ENCODE measurements around the gene COA7. TPM values are rescaled to one million over a fixed set of nuclear protein-coding genes. Genes with fewer than 3 reads are reported as not detected.
A peak's percentile ranks its signal among the peaks of the same experiment; 100 is the strongest.

The COA7 gene
- total RNA-seq, 4 donors from 2014 or later = 2.2 to 12.7 (median 9.1) TPM

DNA sequence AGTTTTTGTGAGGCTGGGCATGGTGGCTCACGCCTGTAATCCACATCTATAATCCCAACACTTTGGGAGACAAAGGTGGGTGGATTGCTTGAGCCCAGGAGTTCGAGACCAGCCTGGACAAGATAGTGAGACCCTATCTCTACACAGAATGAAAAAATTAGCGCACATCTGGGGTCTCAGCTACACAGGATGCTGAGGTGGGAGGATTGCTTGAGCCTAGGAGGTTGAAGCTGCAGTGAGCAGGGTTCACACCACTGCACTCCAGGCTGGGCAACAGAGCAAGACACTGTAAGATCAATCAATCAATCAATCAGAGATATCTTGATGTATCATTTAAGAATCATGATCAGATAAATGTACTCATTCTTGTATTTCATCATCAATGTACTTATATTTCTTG is 35.2 kb upstream of the COA7 start:
- DNase-seq = no peak
- intact Hi-C loops (cut with DNase I; ENCODE audit: low total_unique reads) (no loop called here), in situ Hi-C loops (cut with MboI; ENCODE audit: low pct_ligation_motif_present in 1 of 4, low pct_unique_long_range_greater_than_20kb in 1 of 4, low sequenced_read_pairs in 3 of 4) (no loop called here)
- Histone ChIP-seq H3K27me3 (no peaks in the 10 kb centered on the region), H3K4me1 (peaks cover 0 to 14% (median 3%) of the 10 kb centered on the region in 4 donors), H3K36me3 (peaks cover 0 to 6% (median 0%) of the 10 kb centered on the region in 4 donors), H3K27ac (no peak overlapping the region), H3K9me3 (no peaks in the 10 kb centered on the region), H3K4me3 (no peak overlapping the region)
- 99 to 100% methylated on average over 3 of the region's 3 CpGs for WGBS, 2 donors (ENCODE audit: low coverage in 1 of 2)
- no peak for TF ChIP-seq POLR2A (IDR thresholded peaks at IDR 0.05)

- H3K27me3 ChIP-seq = no peaks in the 10 kb centered on the region
- no peak overlapping the region for H3K27ac ChIP-seq
- intact Hi-C loops (cut with DNase I; ENCODE audit: low total_unique reads) = no loop called here
- in situ Hi-C loops (cut with MboI; ENCODE audit: low pct_ligation_motif_present in 1 of 4, low pct_unique_long_range_greater_than_20kb in 1 of 4, low sequenced_read_pairs in 3 of 4) = no loop called here
- peaks cover 0 to 6% (median 0%) of the 10 kb centered on the region in 4 donors for H3K36me3 ChIP-seq
- DNase-seq = no peak
- H3K4me3 ChIP-seq = peak overlapping the region in 3 of 4 donors; percentile 79 to 97 (median 94)
- H3K4me1 ChIP-seq = peaks cover 9 to 26% (median 18%) of the 10 kb centered on the region in 4 donors
- H3K9me3 ChIP-seq = no peaks in the 10 kb centered on the region
- TF ChIP-seq POLR2AphosphoS5 (IDR thresholded peaks at IDR 0.05) (no peak), POLR2A (IDR thresholded peaks at IDR 0.05) (no peak), CTCF (IDR thresholded peaks at IDR 0.05) (no peak), EP300 (IDR thresholded peaks at IDR 0.05; ENCODE audit: low read depth) (no peak)
- 83 to 85% methylated on average over 4 to 6 of the region's 6 CpGs for WGBS, 2 donors (ENCODE audit: low coverage in 1 of 2)
Measured at GRCh38 chr1:52727956-52728656, 30.0 kb upstream of the COA7 start.

DNA sequence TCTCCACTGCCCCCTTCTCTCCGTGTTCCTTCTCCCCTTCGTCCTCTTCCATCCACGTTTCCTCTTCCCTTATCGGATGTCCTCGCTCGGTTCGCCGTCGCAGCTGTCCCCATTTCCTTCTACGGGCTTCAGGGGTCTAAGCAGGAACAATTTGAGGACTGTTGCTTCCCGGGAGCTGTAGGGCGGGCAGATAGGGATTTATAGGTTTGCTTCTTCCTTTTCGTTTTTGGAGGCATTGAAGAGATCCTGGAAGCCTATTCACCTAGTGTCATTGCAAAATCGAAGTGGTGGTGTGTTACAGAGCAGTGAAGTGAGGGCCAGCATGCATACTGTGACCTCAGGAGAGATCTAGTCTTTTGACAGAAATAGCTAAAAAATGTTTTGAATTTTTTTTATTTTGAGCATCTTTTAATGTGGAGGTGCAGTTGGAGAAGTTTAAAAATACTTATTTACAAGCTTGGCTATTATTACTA is 29.0 kb upstream of the COA7 start:
- DNase-seq = peak; percentile 23
- TF ChIP-seq EP300 (IDR thresholded peaks at IDR 0.05; ENCODE audit: low read depth) (no peak), POLR2A (IDR thresholded peaks at IDR 0.05) (no peak), CTCF (IDR thresholded peaks at IDR 0.05) (no peak), POLR2AphosphoS5 (IDR thresholded peaks at IDR 0.05) (no peak)
- 1 to 3% methylated on average over 8 to 14 of the region's 14 CpGs for WGBS, 2 donors (ENCODE audit: low coverage in 1 of 2)
- Histone ChIP-seq H3K9me3 (no peaks in the 10 kb centered on the region), H3K27ac (peak overlapping the region; percentile 88 to 98 (median 94)), H3K27me3 (no peaks in the 10 kb centered on the region), H3K4me3 (peak overlapping the region; percentile 79 to 97 (median 92)), H3K36me3 (peaks cover 0 to 5% (median 0%) of the 10 kb centered on the region in 4 donors), H3K4me1 (peaks cover 9 to 26% (median 18%) of the 10 kb centered on the region in 4 donors)
- intact Hi-C loops (cut with DNase I; ENCODE audit: low total_unique reads) = no loop called here
- in situ Hi-C loops (cut with MboI; ENCODE audit: low pct_ligation_motif_present in 1 of 4, low pct_unique_long_range_greater_than_20kb in 1 of 4, low sequenced_read_pairs in 3 of 4) = no loop called here

DNA sequence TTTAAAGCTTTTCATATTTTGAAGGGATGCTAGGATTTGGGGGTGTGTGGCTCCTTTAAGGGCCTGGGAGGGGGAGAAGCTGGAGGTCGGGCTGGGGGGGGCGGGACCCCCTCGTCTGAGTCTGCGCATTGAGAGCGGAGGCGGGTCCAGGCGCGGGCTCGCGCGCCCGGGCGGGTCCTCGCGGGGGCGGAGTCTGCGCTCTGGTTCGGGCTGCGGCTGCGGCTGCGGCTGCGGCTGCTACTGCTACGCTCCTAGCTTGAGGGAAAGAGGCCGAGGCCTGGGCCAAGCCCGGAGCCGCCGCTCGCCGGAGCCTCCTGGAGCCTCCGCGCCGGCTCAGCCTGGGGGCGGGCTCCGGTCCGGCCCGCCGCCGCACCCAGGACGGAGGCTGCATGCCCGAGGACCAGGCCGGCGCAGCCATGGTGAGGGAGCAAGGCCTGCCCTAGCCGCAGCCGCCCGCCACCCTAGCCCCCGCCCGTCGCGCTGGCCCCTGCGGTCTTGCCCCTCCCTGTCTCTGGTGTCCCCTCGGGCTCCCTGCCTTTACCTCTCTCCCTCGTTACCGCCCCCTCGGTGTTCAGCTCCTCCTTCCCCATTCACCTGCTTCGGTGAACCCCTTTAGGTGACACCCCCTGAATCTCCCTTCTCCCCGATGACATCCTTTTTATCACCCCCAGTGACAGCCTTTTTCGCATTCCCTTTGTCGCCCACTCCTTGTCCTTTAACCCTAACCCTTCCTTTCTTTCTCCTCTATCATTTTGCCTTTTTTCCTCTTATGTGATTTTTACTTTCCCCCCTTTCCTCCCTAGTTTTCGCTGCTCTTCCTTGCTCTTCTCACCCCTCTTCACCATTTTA is 28.3 kb upstream of the COA7 start, which contains the start of gene ZYG11B:
TSS of gene ZYG11B (plus strand) at position 189 of the 849 bp plus-strand sequence. CDS start at position 390, 201 bp downstream.
- peak; percentile 92 for DNase-seq
- peak within 1 kb of the TSS; percentile 79 to 97 (median 92) for H3K4me3 ChIP-seq
- H3K27ac ChIP-seq = peak within 1 kb of the TSS; percentile 88 to 98 (median 94)
- WGBS, 2 donors (ENCODE audit: low coverage in 1 of 2) = 0 to 2% methylated on average over 7 to 38 of the region's 59 CpGs
- H3K36me3 ChIP-seq = no peaks in the 10 kb centered on the region
- intact Hi-C loops (cut with DNase I; ENCODE audit: low total_unique reads) = no loop called here
- TF ChIP-seq CTCF (IDR thresholded peaks at IDR 0.05) = no peak
- TF ChIP-seq POLR2A (IDR thresholded peaks at IDR 0.05) = peak; percentile 66
- peak; percentile 45 to 83 (median 66) for TF ChIP-seq POLR2AphosphoS5 (IDR thresholded peaks at IDR 0.05)
- no peaks in the 10 kb centered on the region for H3K9me3 ChIP-seq
- H3K27me3 ChIP-seq = no peaks in the 10 kb centered on the region
- in situ Hi-C loops (cut with MboI; ENCODE audit: low pct_ligation_motif_present in 1 of 4, low pct_unique_long_range_greater_than_20kb in 1 of 4, low sequenced_read_pairs in 3 of 4) = no loop called here
- H3K4me1 ChIP-seq = peaks cover 9 to 26% (median 18%) of the 10 kb centered on the region in 4 donors
